H1 (cell line): Measurements from ENCODE around the gene EIPR1. TPM values are rescaled to one million over a fixed set of nuclear protein-coding genes. Genes with fewer than 3 reads are reported as not detected.

Experiments
- ASH2L ChIP-seq: fragments of 200-600, 300-600 bp; sonication (generic); IDR thresholded peaks from one replicate; pipeline ENCODE4 v1.7.1; 2017; ENCODE audit warnings: low read length
- ATF3 ChIP-seq: IDR thresholded peaks from 2 replicates; pipeline ENCODE4 v1.6.1; 2011; ENCODE audit warnings: low read depth, mild to moderate bottlenecking, low read length; ENCODE audit not compliant: insufficient read depth
- CBX5 ChIP-seq: fragments of 300-800, 300-1000 bp; sonication (generic); IDR thresholded peaks from 2 replicates; pipeline ENCODE4 v1.7.1; 2016; ENCODE audit warnings: antibody characterized with exemption, low read length, low read depth
- CHD2 ChIP-seq: IDR thresholded peaks from 2 replicates; pipeline ENCODE4 v1.6.1; 2012; ENCODE audit warnings: low read length, improper control_type of control experiment
- HDAC6 ChIP-seq: IDR thresholded peaks from one replicate; pipeline ENCODE4 v1.7.1; 2012; ENCODE audit warnings: low read depth, mild to moderate bottlenecking, inconsistent platforms, low read length, moderate library complexity
- MAFK ChIP-seq: IDR thresholded peaks from 2 replicates; pipeline ENCODE4 v1.6.1; 2012; ENCODE audit warnings: low read depth, mild to moderate bottlenecking, improper control_type of control experiment, low read length
- MAX ChIP-seq: IDR thresholded peaks from 2 replicates; pipeline ENCODE4 v1.6.1; 2012; ENCODE audit warnings: inconsistent platforms
- NANOG ChIP-seq: IDR thresholded peaks from 2 replicates; pipeline ENCODE4 v1.6.1; 2011; ENCODE audit warnings: low read length, low read depth, mild to moderate bottlenecking, inconsistent platforms; ENCODE audit not compliant: insufficient read depth, poor library complexity, severe bottlenecking
- POU5F1 ChIP-seq: IDR thresholded peaks from 2 replicates; pipeline ENCODE4 v1.6.1; 2011; ENCODE audit warnings: low read depth, mild to moderate bottlenecking, low read length, moderate library complexity
- SP1 ChIP-seq: IDR thresholded peaks from 2 replicates; pipeline ENCODE4 v1.6.1; 2011; ENCODE audit warnings: low read depth, low read length
- TCF12 ChIP-seq: IDR thresholded peaks from 2 replicates; pipeline ENCODE4 v1.6.1; 2011; ENCODE audit warnings: low read depth, mild to moderate bottlenecking, low read length
- polyA plus RNA-seq, 7 experiments: library from polyadenylated mRNA; depleted of rRNA in 3 of 7; stranded (reverse) in 5 of 7; unstranded in 2 of 7; fragments of >200 nt in 5 of 7; fragments of 200-250 nt in 2 of 7; gene quantifications; 1 replicate in 5 of 7; 2 replicates in 1 of 7; 4 replicates in 1 of 7; pipeline versions ENCODE4 v1.2.1 to v1.2.3, GENCODE V29; 2011 to 2013; ENCODE audit warnings: missing spikeins in 2 of 7, mixed read lengths in 2 of 7
- total RNA-seq: library from RNA; stranded (reverse); fragmentation: NEBNext Ultra II Directional; extraction: Animal tissue kit (Norgen Biotek cat#: 25700); gene quantifications from 2 replicates; pipeline ENCODE4 v1.2.1, GENCODE V29; 2021
- TF ChIP-seq, protein P1 (sequence below): fragments of 300-600 bp; sonication (generic); IDR thresholded peaks from 2 replicates; pipeline ENCODE4 v1.7.1; 2012; ENCODE audit warnings: low read length, moderate library complexity, mild to moderate bottlenecking, inconsistent platforms; ENCODE audit not compliant: insufficient replicate concordance

The EIPR1 gene
- total and polyA plus RNA-seq, 2 of the 8 experiments (the other 6 are each of a cell fraction or from before 2014, with no cell fraction given), result 26.3 to 56.4 TPM

DNA sequence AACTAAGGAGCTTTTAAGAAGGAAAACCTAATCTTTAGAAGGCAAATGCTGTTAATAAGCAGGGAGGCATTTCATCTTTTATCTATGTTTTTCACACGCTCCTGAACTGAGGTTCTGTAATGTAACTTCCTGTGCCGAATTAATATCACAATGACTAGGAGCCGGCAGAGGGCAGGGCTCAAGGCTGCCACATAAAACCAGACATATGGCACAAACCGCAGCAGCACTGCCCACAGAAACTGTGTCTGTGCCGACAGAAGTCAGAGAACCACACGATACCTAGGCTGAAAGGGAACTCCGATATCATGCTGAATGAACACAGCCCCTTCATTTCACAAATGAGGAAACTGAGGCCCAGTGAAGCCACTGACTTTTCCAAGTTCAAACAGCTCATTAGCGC, 112.1 kb downstream of the EIPR1 start (continued):
- TF ChIP-seq, protein P1, sequence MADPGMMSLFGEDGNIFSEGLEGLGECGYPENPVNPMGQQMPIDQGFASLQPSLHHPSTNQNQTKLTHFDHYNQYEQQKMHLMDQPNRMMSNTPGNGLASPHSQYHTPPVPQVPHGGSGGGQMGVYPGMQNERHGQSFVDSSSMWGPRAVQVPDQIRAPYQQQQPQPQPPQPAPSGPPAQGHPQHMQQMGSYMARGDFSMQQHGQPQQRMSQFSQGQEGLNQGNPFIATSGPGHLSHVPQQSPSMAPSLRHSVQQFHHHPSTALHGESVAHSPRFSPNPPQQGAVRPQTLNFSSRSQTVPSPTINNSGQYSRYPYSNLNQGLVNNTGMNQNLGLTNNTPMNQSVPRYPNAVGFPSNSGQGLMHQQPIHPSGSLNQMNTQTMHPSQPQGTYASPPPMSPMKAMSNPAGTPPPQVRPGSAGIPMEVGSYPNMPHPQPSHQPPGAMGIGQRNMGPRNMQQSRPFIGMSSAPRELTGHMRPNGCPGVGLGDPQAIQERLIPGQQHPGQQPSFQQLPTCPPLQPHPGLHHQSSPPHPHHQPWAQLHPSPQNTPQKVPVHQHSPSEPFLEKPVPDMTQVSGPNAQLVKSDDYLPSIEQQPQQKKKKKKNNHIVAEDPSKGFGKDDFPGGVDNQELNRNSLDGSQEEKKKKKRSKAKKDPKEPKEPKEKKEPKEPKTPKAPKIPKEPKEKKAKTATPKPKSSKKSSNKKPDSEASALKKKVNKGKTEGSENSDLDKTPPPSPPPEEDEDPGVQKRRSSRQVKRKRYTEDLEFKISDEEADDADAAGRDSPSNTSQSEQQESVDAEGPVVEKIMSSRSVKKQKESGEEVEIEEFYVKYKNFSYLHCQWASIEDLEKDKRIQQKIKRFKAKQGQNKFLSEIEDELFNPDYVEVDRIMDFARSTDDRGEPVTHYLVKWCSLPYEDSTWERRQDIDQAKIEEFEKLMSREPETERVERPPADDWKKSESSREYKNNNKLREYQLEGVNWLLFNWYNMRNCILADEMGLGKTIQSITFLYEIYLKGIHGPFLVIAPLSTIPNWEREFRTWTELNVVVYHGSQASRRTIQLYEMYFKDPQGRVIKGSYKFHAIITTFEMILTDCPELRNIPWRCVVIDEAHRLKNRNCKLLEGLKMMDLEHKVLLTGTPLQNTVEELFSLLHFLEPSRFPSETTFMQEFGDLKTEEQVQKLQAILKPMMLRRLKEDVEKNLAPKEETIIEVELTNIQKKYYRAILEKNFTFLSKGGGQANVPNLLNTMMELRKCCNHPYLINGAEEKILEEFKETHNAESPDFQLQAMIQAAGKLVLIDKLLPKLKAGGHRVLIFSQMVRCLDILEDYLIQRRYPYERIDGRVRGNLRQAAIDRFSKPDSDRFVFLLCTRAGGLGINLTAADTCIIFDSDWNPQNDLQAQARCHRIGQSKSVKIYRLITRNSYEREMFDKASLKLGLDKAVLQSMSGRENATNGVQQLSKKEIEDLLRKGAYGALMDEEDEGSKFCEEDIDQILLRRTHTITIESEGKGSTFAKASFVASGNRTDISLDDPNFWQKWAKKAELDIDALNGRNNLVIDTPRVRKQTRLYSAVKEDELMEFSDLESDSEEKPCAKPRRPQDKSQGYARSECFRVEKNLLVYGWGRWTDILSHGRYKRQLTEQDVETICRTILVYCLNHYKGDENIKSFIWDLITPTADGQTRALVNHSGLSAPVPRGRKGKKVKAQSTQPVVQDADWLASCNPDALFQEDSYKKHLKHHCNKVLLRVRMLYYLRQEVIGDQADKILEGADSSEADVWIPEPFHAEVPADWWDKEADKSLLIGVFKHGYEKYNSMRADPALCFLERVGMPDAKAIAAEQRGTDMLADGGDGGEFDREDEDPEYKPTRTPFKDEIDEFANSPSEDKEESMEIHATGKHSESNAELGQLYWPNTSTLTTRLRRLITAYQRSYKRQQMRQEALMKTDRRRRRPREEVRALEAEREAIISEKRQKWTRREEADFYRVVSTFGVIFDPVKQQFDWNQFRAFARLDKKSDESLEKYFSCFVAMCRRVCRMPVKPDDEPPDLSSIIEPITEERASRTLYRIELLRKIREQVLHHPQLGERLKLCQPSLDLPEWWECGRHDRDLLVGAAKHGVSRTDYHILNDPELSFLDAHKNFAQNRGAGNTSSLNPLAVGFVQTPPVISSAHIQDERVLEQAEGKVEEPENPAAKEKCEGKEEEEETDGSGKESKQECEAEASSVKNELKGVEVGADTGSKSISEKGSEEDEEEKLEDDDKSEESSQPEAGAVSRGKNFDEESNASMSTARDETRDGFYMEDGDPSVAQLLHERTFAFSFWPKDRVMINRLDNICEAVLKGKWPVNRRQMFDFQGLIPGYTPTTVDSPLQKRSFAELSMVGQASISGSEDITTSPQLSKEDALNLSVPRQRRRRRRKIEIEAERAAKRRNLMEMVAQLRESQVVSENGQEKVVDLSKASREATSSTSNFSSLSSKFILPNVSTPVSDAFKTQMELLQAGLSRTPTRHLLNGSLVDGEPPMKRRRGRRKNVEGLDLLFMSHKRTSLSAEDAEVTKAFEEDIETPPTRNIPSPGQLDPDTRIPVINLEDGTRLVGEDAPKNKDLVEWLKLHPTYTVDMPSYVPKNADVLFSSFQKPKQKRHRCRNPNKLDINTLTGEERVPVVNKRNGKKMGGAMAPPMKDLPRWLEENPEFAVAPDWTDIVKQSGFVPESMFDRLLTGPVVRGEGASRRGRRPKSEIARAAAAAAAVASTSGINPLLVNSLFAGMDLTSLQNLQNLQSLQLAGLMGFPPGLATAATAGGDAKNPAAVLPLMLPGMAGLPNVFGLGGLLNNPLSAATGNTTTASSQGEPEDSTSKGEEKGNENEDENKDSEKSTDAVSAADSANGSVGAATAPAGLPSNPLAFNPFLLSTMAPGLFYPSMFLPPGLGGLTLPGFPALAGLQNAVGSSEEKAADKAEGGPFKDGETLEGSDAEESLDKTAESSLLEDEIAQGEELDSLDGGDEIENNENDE, result no peak
- TF ChIP-seq ASH2L (no peak), POU5F1 (no peak), CHD2 (no peak), ATF3 (no peak), MAX (no peak), TCF12 (no peak), MAFK (no peak), SP1 (no peak), NANOG (no peak), HDAC6 (no peak), CBX5 (no peak)
